HL-60 (cell line): Measurements from ENCODE around the gene MEAK7.

Experiments used
- CTCF ChIP-seq: IDR thresholded peaks from one replicate; pipeline ENCODE4 v1.5.1; 2011; ENCODE audit warnings: low read length, control low read depth, inconsistent platforms; ENCODE audit not compliant: insufficient read depth
- GABPA ChIP-seq: IDR thresholded peaks from 2 replicates; pipeline ENCODE4 v1.6.1; 2012; ENCODE audit warnings: low read depth

GRCh38 chr16:84461029-84461412, 43.4 kb downstream of the MEAK7 start:
- no peak for TF ChIP-seq CTCF
- TF ChIP-seq GABPA = no peak
